Transverse colon (tissue), 4 donors: ENCODE data around the gene GIMAP8. TPM values are rescaled to one million over a fixed set of nuclear protein-coding genes. Genes with fewer than 3 reads are reported as not detected.

Experiments used
- DNase-seq: peaks from one replicate; pipeline ENCODE4 v3.0.0-alpha.2; 2019
- H3K27ac ChIP-seq, 4 donors: fragments of 200-600 bp; sonication (generic); 2 replicates each; pipeline ENCODE4 v1.5.1; 2016 to 2018; ENCODE audit warnings: inconsistent platforms in 4 of 4
- H3K27me3 ChIP-seq: fragments of 200-600 bp; sonication (generic); 2 replicates; pipeline ENCODE4 v1.5.1; 2017; ENCODE audit warnings: inconsistent platforms
- H3K36me3 ChIP-seq, 4 donors: fragments of 200-600 bp; sonication (generic); 2 replicates each; pipeline ENCODE4 v1.5.1; 2017 to 2019; ENCODE audit warnings: inconsistent platforms in 4 of 4
- H3K4me1 ChIP-seq, 4 donors: fragments of 200-600 bp; sonication (generic); 2 replicates each; pipeline ENCODE4 v1.5.1; 2017 to 2020; ENCODE audit warnings: inconsistent platforms in 4 of 4
- H3K4me3 ChIP-seq, 4 donors: fragments of 200-600 bp; sonication (generic); 1 replicate in 1 of 4; 2 replicates in 3 of 4; pipeline versions ENCODE4 v1.5.1 to v1.6.1; 2017 to 2019; ENCODE audit warnings: inconsistent platforms in 4 of 4
- H3K9me3 ChIP-seq, 2 donors: fragments of 200-600 bp; sonication (generic); 2 replicates each; pipeline ENCODE4 v1.5.1; 2017 to 2019; ENCODE audit warnings: inconsistent platforms in 2 of 2
- CTCF ChIP-seq, 5 experiments: fragments of 200-600 bp in 3 of 5; fragments of 450-650 bp in 2 of 5; sonication (generic) in 3 of 5; IDR thresholded peaks; 1 replicate in 2 of 5; 2 replicates in 3 of 5; pipeline ENCODE4 v1.5.1; 2016 to 2017; ENCODE audit warnings: antibody characterized with exemption in 5 of 5, inconsistent platforms in 3 of 5, mild to moderate bottlenecking in 2 of 5, moderate library complexity in 1 of 5
- EP300 ChIP-seq: sonication (generic); formaldehyde crosslinking; IDR thresholded peaks from one replicate; pipeline ENCODE4 v1.6.1; 2017; ENCODE audit warnings: antibody characterized with exemption, low read depth
- POLR2A ChIP-seq: fragments of 450-650 bp; IDR thresholded peaks from one replicate; pipeline ENCODE4 v1.6.1; 2016; ENCODE audit warnings: antibody characterized with exemption, mild to moderate bottlenecking, moderate library complexity
- POLR2AphosphoS5 ChIP-seq, 3 donors: sonication (generic); formaldehyde crosslinking; IDR thresholded peaks; one replicate each; pipeline ENCODE4 v1.6.1; 2016; ENCODE audit warnings: antibody characterized with exemption in 3 of 3
- WGBS, 2 donors: methylation state at CpG; one replicate each; pipeline ENCODE4 v1.1.5; 2018; ENCODE audit warnings: low coverage in 1 of 2; 5-methylcytosine and 5-hydroxymethylcytosine counted together
- in situ Hi-C, 4 donors: fragments of 200-750 bp; cut with MboI; loops; one replicate each; pipeline versions ENCODE4 v1.15.0 to v1.15.1; 2017; ENCODE audit warnings: low sequenced_read_pairs in 3 of 4, low pct_ligation_motif_present in 1 of 4, low pct_unique_long_range_greater_than_20kb in 1 of 4
- intact Hi-C: fragments of 100-400 bp; cut with DNase I; formaldehyde crosslinking; loops from one replicate; pipeline ENCODE4 v1.15.1; 2023; ENCODE audit warnings: low total_unique reads
- total RNA-seq, 4 donors: library from RNA; depleted of rRNA; stranded (reverse); fragments of >200 nt; gene quantifications; one replicate each; pipeline ENCODE4 v1.1.0, GENCODE V29; 2016

Gene GIMAP8
- total RNA-seq, 4 donors from 2014 or later = 1.5 to 4.3 (median 2.9) TPM

GRCh38 chr7:150466477-150466876 lies 16.0 kb downstream of the GIMAP8 start:
- Histone ChIP-seq H3K27ac (no peak overlapping the region), H3K9me3 (peaks cover 6 to 14% of the 10 kb centered on the region in 2 donors), H3K4me3 (no peak overlapping the region), H3K27me3 (no peaks in the 10 kb centered on the region), H3K4me1 (no peaks in the 10 kb centered on the region), H3K36me3 (no peaks in the 10 kb centered on the region)
- in situ Hi-C loops (loop anchor here in 1 of 4 donors (25.0 kb wide), 1 partner anchor 271 kb away; the partner anchor contains the start of gene GIMAP5), intact Hi-C loops (no loop called here)
- 86 to 90% methylated on average over 6 of the region's 6 CpGs for WGBS, 2 donors
- TF ChIP-seq POLR2AphosphoS5 (IDR thresholded peaks at IDR 0.05) = no peak
- no peak for TF ChIP-seq CTCF (IDR thresholded peaks at IDR 0.05)
- no peak for TF ChIP-seq EP300
- TF ChIP-seq POLR2A = no peak
- DNase-seq = no peak

GRCh38 chr7:150468241-150468640 lies 17.8 kb downstream of the GIMAP8 start:
- no peak for TF ChIP-seq POLR2AphosphoS5 (IDR thresholded peaks at IDR 0.05)
- no peak for TF ChIP-seq POLR2A
- no peak for TF ChIP-seq EP300
- TF ChIP-seq CTCF (IDR thresholded peaks at IDR 0.05) = no peak
- Histone ChIP-seq H3K27ac (no peak overlapping the region), H3K4me1 (no peaks in the 10 kb centered on the region), H3K27me3 (no peaks in the 10 kb centered on the region), H3K9me3 (peaks cover 0 to 4% of the 10 kb centered on the region in 2 donors), H3K4me3 (no peak overlapping the region), H3K36me3 (no peaks in the 10 kb centered on the region)
- WGBS, 2 donors = 97 to 100% methylated on average over 3 of the region's 3 CpGs
- in situ Hi-C loops (loop anchor here in 1 of 4 donors (25.0 kb wide), 1 partner anchor 269 kb away; the partner anchor contains the start of gene GIMAP5), intact Hi-C loops (no loop called here)
- DNase-seq = no peak

- WGBS, 2 donors = 78 to 90% methylated on average over 3 to 5 of the region's 5 CpGs
- intact Hi-C loops = no loop called here
- Histone ChIP-seq H3K36me3 (no peaks in the 10 kb centered on the region), H3K27me3 (no peaks in the 10 kb centered on the region), H3K4me3 (no peak overlapping the region), H3K4me1 (no peaks in the 10 kb centered on the region), H3K27ac (no peak overlapping the region), H3K9me3 (no peaks in the 10 kb centered on the region)
- in situ Hi-C loops = loop anchor here in 1 of 4 donors (25.0 kb wide), 1 partner anchor 265 kb away; the partner anchor contains the start of gene GIMAP5
- no peak for DNase-seq
- TF ChIP-seq CTCF (IDR thresholded peaks at IDR 0.05) (no peak), EP300 (no peak), POLR2A (no peak), POLR2AphosphoS5 (IDR thresholded peaks at IDR 0.05) (no peak)
These were observed 21.5 kb downstream of the GIMAP8 start for GRCh38 chr7:150471886-150472285.

GRCh38 chr7:150473902-150474301 lies 23.5 kb downstream of the GIMAP8 start:
- TF ChIP-seq POLR2AphosphoS5 (IDR thresholded peaks at IDR 0.05) = no peak
- no peak for TF ChIP-seq EP300
- no peak for TF ChIP-seq CTCF (IDR thresholded peaks at IDR 0.05)
- TF ChIP-seq POLR2A = no peak
- no peak overlapping the region for H3K27ac ChIP-seq
- 60 to 89% methylated on average over 1 to 7 of the region's 7 CpGs for WGBS, 2 donors
- no peaks in the 10 kb centered on the region for H3K9me3 ChIP-seq
- DNase-seq = no peak
- in situ Hi-C loops (loop anchor here in 1 of 4 donors (25.0 kb wide), 1 partner anchor 263 kb away; the partner anchor contains the start of gene GIMAP5), intact Hi-C loops (no loop called here)
- H3K36me3 ChIP-seq = no peaks in the 10 kb centered on the region
- no peaks in the 10 kb centered on the region for H3K4me1 ChIP-seq
- no peaks in the 10 kb centered on the region for H3K27me3 ChIP-seq
- H3K4me3 ChIP-seq = no peak overlapping the region
